CD4-positive, alpha-beta T cell treated with Interleukin-10 for 1 hour (primary cell): ENCODE results near the gene TNFRSF6B.
"Not testable (repeated sequence)": the region's sequence is repeated elsewhere in the genome, so short reads cannot be mapped to it uniquely, and the experiment has no call there.

Experiments used
- DNase-seq: peaks from one replicate; pipeline ENCODE4 v3.0.0-alpha.2; 2020

TNFRSF6B gene

DNA sequence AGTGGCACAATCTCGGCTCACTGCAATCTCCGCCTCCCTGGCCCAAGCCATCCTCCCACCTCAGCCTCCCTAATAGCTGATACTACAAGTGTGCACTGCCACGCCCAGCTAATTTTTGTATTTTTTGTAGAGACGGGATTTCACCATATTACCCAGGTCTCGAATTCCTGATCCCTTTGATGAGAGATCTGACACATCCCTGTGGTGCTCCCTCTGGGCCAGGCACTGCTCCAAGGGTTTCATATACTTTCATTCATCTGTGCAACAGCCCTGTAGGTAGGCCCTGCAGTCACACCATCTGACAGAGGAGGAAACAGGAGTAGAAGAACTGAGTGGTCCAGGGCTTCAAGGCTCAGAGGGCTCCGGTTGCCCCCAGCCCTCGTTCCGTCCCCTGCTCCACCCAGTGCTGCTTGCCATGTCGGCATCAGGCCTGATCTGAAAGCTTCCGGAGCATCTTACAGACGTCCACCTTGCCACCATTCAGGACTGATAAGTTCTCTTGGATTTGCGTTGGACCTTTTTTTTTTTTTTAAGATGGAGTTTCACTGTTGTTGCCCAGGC lies 14.7 kb downstream of the TNFRSF6B start:
- no peak for DNase-seq

GRCh38 chr20:63712191-63712590 lies 15.7 kb downstream of the TNFRSF6B start:
- DNase-seq, result no peak

DNA sequence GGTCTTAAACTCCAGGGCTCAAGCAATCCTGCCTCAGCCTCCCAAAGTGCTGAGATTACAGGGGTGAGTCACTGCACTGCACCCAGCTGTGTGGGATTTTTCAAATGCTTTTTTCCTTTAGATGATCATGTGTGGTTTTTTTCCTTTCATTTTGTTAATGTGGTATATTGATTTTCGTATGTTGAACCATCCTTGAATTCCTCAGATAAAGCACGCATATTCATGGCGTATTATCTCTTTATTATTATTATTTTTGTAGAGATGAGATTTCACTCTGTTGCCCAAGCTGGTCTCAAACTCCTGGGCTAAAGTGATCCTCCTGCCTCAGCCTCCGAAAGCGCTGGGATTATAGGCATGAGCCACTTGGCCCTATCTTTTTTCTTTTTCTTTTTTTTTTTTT lies 18.4 kb downstream of the TNFRSF6B start:
- DNase-seq, result no peak

- no peak for DNase-seq
These were observed 22.5 kb downstream of the TNFRSF6B start for GRCh38 chr20:63718996-63719395.

- not testable (repeated sequence) for DNase-seq
These were observed 26.6 kb downstream of the TNFRSF6B start for GRCh38 chr20:63722967-63723622.

GRCh38 chr20:63730189-63730733 lies 33.8 kb downstream of the TNFRSF6B start:
- DNase-seq, result not testable (repeated sequence)

GRCh38 chr20:63731410-63731809 lies 35.0 kb downstream of the TNFRSF6B start:
- no peak for DNase-seq

DNA sequence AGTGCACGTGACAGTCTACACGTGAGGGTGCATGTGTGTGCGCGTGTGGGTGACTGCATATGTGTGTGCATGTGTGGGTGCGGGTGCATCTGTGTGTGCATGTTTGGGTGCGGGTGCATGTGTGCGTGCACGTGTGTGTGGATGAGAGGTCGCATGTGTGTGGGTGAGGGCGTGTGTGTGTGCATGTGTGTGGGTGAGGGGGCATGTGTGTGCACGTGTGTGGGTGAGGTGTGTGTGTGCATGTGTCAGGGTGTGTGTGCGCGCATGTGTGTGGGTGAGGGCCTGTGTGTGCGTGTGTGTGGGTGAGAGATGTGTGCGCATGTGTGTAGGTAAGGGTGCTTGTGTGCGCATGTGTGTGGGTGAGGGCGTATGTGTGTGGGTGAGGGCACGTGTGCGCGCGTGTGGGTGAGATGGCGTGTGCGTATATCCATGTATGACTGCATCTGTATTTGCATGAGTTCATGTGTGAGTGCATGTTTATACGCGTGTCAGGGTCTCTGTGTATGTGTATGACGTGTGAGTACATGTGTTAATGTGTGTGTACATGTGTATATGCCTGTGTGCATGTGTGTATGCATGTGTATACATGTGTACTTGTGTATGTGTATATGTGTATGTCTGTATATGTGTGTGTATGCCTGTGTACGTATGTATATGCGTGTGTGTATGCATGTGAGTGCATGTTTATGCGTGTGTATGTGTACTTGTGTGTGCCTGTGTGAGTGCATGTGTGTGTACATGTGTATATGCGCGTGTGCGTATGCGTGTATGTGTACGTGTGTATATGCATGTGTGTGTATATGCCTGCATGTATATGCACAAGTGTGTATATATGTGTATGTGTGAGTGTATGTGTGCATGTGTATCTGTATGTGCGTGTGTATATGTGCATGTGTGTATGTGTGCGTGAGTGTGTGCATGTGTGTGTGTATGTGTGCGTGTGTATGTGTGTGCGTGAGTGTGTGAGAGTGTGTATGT lies 36.0 kb downstream of the TNFRSF6B start:
- no peak for DNase-seq

DNA sequence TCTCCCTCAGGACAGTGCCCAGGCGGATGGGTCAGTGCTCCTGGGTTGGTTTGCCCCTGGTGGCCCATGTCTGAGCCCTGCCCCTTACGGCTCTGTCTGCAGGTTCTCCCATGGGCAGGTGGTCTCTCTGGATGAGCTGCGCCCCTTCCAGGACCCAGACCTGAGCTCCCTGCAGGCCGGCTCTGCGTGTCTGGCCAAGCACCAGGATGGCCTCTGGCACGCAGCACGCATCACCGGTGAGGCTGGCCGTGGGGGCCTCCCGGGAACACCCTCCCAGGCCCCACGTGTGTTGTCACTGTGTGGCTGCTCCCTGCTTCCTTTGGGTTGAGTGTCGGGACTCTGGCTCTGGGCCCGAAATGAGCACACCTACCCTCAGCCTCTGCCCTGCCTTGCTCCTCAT lies 36.7 kb downstream of the TNFRSF6B start:
- DNase-seq, result no peak

- no peak for DNase-seq
These were observed 37.2 kb downstream of the TNFRSF6B start for GRCh38 chr20:63733579-63734081.

DNA sequence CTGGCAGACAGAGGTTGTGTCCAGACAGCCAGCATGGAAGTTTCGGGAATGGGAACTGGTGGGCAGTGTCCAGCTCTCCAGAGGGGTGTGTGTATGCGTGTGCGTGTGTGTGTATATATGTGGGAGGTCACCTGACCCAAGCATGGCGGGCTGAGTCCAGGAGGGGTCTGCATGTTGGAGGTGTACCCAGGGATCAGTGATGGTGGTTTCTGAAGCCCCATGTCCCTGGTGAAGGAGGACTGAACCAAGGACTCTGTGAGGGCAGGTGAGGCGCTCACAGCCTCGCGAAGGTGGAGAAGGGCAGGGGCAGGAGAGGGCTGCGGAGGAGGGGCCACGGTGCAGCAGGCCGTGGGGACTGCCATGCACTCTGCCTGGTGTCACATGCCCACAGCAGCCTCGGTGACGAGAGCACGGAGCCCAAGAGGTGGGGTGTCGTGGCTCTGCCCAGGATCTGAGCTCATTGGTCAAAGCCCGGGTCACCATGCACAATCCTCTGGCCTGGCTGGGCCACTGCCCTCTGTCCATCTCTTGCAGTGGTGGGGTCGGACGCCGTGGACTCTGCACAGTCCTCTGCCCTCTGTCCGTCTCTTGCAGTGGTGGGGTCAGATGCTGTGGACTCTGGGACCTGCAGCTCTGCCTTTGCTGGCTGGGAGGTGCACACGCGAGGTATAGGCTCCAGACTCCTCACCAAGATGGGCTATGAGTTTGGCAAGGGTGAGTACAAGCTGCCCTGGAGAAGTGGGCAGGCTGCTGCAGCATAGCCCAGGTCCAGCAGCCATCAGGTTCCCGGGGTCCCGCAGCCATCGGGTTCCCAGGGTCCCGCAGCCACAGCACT lies 37.9 kb downstream of the TNFRSF6B start:
- no peak for DNase-seq

DNA sequence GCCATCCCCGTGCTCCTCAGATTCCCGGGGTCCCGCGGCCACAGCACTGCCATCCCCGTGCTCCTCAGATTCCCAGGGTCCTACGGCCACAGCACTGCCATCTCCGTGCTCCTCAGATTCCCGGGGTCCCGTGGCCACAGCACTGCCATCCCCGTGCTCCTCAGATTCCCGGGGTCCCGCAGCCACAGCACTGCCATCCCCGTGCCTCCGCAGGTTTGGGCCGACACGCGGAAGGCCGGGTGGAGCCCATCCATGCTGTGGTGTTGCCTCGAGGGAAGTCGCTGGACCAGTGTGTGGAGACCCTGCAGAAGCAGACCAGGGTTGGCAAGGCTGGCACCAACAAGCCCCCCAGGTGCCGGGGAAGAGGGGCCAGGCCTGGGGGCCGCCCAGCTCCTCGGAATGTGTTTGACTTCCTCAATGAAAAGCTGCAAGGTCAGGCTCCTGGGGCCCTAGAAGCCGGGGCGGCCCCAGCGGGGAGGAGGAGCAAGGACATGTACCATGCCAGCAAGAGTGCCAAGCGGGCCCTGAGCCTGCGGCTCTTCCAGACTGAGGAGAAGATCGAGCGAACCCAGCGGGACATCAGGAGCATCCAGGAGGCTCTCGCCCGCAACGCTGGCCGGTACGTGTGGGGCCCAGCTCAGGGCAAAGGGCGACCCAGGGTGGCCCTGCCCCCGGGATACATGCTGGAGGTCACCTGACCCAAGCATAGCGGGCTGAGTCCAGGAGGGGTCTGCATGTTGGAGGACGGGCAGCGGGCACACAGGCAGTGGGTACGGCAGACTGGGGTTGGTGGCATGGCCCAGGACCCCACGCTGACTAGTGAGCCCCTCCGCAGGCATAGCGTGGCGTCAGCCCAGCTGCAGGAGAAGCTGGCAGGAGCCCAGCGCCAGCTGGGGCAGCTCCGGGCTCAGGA lies 38.8 kb downstream of the TNFRSF6B start:
- DNase-seq, result no peak

- DNase-seq, result peak; percentile 85
These were observed 39.6 kb downstream of the TNFRSF6B start, which contains the start of gene LIME1 for GRCh38 chr20:63735859-63736718. TSS of gene LIME1 (plus strand) at chr20:63736664. CDS start at chr20:63737550, 886 bp downstream.

GRCh38 chr20:63736893-63737694 lies 40.6 kb downstream of the TNFRSF6B start:
- peak; percentile 60 for DNase-seq

GRCh38 chr20:63737695-63737944 lies 41.2 kb downstream of the TNFRSF6B start:
- no peak for DNase-seq

- DNase-seq, result no peak
These were observed 41.7 kb downstream of the TNFRSF6B start for GRCh38 chr20:63737945-63738686.

DNA sequence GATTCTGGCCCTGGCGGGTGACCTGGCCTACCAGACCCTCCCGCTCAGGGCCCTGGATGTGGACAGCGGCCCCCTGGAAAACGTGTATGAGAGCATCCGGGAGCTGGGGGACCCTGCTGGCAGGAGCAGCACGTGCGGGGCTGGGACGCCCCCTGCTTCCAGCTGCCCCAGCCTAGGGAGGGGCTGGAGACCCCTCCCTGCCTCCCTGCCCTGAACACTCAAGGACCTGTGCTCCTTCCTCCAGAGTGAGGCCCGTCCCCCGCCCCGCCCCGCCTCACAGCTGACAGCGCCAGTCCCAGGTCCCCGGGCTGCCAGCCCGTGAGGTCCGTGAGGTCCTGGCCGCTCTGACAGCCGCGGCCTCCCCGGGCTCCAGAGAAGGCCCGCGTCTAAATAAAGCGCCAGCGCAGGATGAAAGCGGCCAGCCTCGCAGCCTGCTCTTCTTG lies 42.3 kb downstream of the TNFRSF6B start:
- DNase-seq, result peak; percentile 40
